Tibial artery (tissue), 4 donors: ENCODE measurements around the gene INO80.

Source experiments
- DNase-seq, 2 donors: peaks; one replicate each; pipeline ENCODE4 v3.0.0-alpha.2; 2019
- H3K27ac ChIP-seq, 2 donors: fragments of 200-600 bp; sonication (generic) in 1 of 2; 1 replicate in 1 of 2; 2 replicates in 1 of 2; pipeline ENCODE4 v1.5.1; 2018 to 2019; ENCODE audit warnings: mild to moderate bottlenecking in 1 of 2
- H3K27me3 ChIP-seq, 2 donors: fragments of 200-600 bp; sonication (generic) in 1 of 2; one replicate each; pipeline versions ENCODE4 v1.5.1 to v1.6.0; 2016 to 2019
- H3K36me3 ChIP-seq, 3 donors: fragments of 200-600 bp; sonication (generic) in 2 of 3; one replicate each; pipeline ENCODE4 v1.5.1; 2016 to 2019; ENCODE audit warnings: mild to moderate bottlenecking in 2 of 3
- H3K4me1 ChIP-seq, 4 donors: fragments of 200-600 bp; sonication (generic) in 2 of 4; 1 replicate in 3 of 4; 2 replicates in 1 of 4; pipeline ENCODE4 v1.5.1; 2016 to 2019
- H3K4me3 ChIP-seq, 2 donors: fragments of 200-600 bp; sonication (generic) in 1 of 2; 1 replicate in 1 of 2; 2 replicates in 1 of 2; pipeline ENCODE4 v1.5.1; 2018 to 2019; ENCODE audit warnings: mild to moderate bottlenecking in 2 of 2
- H3K9me3 ChIP-seq, 3 donors: fragments of 200-600 bp; sonication (generic) in 1 of 3; one replicate each; pipeline ENCODE4 v1.5.1; 2016 to 2019
- CTCF ChIP-seq, 2 experiments: fragments of 200-600 bp in 1 of 2; fragments of 450-650 bp in 1 of 2; IDR thresholded peaks; one replicate each; pipeline ENCODE4 v1.5.1; 2017 to 2019; ENCODE audit warnings: antibody characterized with exemption in 2 of 2, mild to moderate bottlenecking in 1 of 2, moderate library complexity in 1 of 2
- intact Hi-C: fragments of 100-400 bp; cut with DNase I; formaldehyde crosslinking; loops from one replicate; pipeline ENCODE4 v1.15.0; 2023; ENCODE audit warnings: low total_unique reads

Gene INO80

GRCh38 chr15:41011055-41011815, 104.8 kb downstream of the INO80 start:
- intact Hi-C loops, result no loop called here
- peaks cover 0 to 14% (median under 1%) of the 10 kb centered on the region in 4 donors for H3K4me1 ChIP-seq
- no peak for TF ChIP-seq CTCF (IDR thresholded peaks at IDR 0.05)
- DNase-seq, result no peak
- no peaks in the 10 kb centered on the region for H3K9me3 ChIP-seq
- H3K4me3 ChIP-seq, result no peak overlapping the region
- peaks cover 3 to 39% (median 17%) of the 10 kb centered on the region in 3 donors for H3K36me3 ChIP-seq
- H3K27me3 ChIP-seq, result no peaks in the 10 kb centered on the region
- no peak overlapping the region for H3K27ac ChIP-seq

GRCh38 chr15:41010345-41010744, 105.7 kb downstream of the INO80 start:
- no peak overlapping the region for H3K27ac ChIP-seq

GRCh38 chr15:41006479-41006878, 109.6 kb downstream of the INO80 start:
- intact Hi-C loops, result no loop called here
- Histone ChIP-seq H3K4me1 (peaks cover 0 to 19% (median 3%) of the 10 kb centered on the region in 4 donors), H3K27me3 (no peaks in the 10 kb centered on the region), H3K27ac (no peak overlapping the region), H3K9me3 (no peaks in the 10 kb centered on the region), H3K36me3 (peaks cover 7 to 41% (median 12%) of the 10 kb centered on the region in 3 donors), H3K4me3 (no peak overlapping the region)
- no peak for TF ChIP-seq CTCF (IDR thresholded peaks at IDR 0.05)
- DNase-seq, result no peak

More at GRCh38 chr15:41010345-41010744, 105.7 kb downstream of the INO80 start:
- H3K4me3 ChIP-seq, result no peak overlapping the region
- H3K4me1 ChIP-seq, result peaks cover 0 to 18% (median 2%) of the 10 kb centered on the region in 4 donors
- intact Hi-C loops, result no loop called here
- DNase-seq, result no peak
- peaks cover 5 to 32% (median 9%) of the 10 kb centered on the region in 3 donors for H3K36me3 ChIP-seq
- TF ChIP-seq CTCF (IDR thresholded peaks at IDR 0.05), result no peak
- H3K27me3 ChIP-seq, result no peaks in the 10 kb centered on the region
- H3K9me3 ChIP-seq, result no peaks in the 10 kb centered on the region

- Histone ChIP-seq H3K27me3 (no peaks in the 10 kb centered on the region), H3K27ac (no peak overlapping the region), H3K4me3 (no peak overlapping the region), H3K36me3 (peaks cover 7 to 44% (median 12%) of the 10 kb centered on the region in 3 donors), H3K9me3 (no peaks in the 10 kb centered on the region), H3K4me1 (peaks cover 0 to 22% (median 7%) of the 10 kb centered on the region in 4 donors)
- no peak for DNase-seq
- intact Hi-C loops, result no loop called here
- TF ChIP-seq CTCF (IDR thresholded peaks at IDR 0.05), result no peak
Measured at GRCh38 chr15:41004490-41004889, 111.6 kb downstream of the INO80 start.

- H3K9me3 ChIP-seq, result no peaks in the 10 kb centered on the region
- no peaks in the 10 kb centered on the region for H3K27me3 ChIP-seq
- peaks cover 14 to 44% (median 20%) of the 10 kb centered on the region in 3 donors for H3K36me3 ChIP-seq
- H3K27ac ChIP-seq, result peak overlapping the region; percentile 1 to 26
- peaks cover 0 to 20% (median 7%) of the 10 kb centered on the region in 4 donors for H3K4me1 ChIP-seq
- TF ChIP-seq CTCF (IDR thresholded peaks at IDR 0.05), result no peak
- no peak for DNase-seq
- intact Hi-C loops, result no loop called here
- H3K4me3 ChIP-seq, result no peak overlapping the region
Measured at GRCh38 chr15:41001524-41002214, 114.4 kb downstream of the INO80 start.
